ENCODE data around the gene PHKG1.
"Not testable (repeated sequence)": the region's sequence is repeated elsewhere in the genome, so short reads cannot be mapped to it uniquely, and the experiment has no call there.

Gene PHKG1

GRCh38 chr7:56081626-56082340 is 11.0 kb downstream of the PHKG1 start:
- DNase-seq: no peak

DNA sequence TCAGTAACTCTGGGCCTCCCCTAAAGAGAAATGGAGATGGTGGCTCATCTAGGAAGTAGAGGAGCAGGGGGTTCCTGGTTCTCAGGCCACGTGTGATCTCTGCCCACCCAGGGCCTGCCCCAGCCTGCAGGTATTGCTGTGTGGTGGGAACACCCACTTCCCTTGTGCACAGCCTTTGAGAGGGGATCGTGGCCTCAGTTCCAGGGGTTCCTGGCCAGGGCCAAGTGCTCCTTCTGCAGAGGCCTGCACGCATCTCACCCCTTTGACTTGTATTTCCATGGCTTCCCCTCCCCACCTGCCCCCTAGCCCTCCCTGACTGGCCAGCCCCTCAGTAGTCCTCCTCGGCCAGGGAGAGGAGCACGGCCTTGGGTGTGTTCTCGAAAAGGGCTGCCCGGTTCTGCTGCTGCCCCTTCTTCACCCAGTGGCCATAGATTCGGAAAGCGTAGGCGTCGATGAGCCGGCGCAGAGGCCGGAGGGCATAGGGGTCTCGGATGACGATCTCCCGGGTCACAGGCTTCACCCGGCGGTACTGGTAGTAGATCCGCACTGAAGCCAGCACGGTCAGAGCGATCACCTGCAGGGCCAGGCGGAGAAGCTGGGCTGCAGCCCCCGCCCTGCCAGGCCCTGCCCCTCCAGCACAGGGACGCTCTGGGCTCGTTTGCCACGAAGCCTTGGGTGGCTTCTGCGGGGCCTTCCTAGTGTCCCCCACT is 11.9 kb downstream of the PHKG1 start:
- not testable (repeated sequence) for DNase-seq

- DNase-seq: peak; percentile 82
These were observed 13.1 kb downstream of the PHKG1 start for GRCh38 chr7:56079450-56080185.

- DNase-seq: no peak
These were observed 14.6 kb downstream of the PHKG1 start for GRCh38 chr7:56078196-56078595.

GRCh38 chr7:56077681-56078080 is 15.1 kb downstream of the PHKG1 start:
- no peak for DNase-seq

DNA sequence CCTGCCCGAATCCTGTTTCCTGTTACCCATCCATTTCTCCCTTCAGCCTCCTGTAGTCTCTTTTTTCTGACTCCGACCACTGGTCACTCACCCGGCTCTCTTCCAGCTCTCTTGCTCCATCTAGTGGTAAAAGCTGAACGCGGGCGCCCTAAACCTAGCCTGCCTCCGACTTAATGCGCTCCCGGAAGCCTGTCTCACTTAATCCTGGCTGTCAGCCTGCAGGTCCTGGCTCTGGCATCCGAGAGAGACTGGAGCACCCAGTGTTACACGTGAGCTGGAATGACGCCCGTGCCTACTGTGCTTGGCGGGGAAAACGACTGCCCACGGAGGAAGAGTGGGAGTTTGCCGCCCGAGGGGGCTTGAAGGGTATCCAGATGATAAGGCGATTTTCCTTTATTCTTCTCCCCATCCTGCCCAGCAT is 18.4 kb downstream of the PHKG1 start:
- DNase-seq: peak; percentile 28

GRCh38 chr7:56066376-56066775 is 26.4 kb downstream of the PHKG1 start:
- not testable (repeated sequence) for DNase-seq

GRCh38 chr7:56063882-56064625 is 28.7 kb downstream of the PHKG1 start, which contains the start of gene SUMF2:
SUMF2 (plus strand) TSS chr7:56064286; CDS start chr7:56064312, 26 bp downstream.
- peak; percentile 68 for DNase-seq

DNA sequence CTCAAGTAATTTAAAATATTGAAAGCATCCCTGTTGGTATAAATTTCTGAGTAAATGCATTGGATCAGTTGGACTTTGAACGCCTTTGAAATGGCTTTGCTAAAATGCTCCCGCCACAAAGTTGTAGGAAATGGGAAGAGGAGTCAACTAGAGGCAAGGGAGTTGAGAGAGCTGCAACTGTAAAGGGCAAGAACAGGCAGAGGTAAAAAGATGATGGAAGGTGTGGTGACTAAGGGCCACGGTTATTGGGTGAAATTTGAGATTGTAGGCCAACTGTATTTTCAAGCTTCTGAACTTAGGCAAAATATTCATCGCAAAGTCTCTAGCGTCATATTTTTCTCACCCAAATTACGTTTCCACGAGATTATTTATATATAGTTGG is 29.3 kb downstream of the PHKG1 start:
- DNase-seq: no peak

DNA sequence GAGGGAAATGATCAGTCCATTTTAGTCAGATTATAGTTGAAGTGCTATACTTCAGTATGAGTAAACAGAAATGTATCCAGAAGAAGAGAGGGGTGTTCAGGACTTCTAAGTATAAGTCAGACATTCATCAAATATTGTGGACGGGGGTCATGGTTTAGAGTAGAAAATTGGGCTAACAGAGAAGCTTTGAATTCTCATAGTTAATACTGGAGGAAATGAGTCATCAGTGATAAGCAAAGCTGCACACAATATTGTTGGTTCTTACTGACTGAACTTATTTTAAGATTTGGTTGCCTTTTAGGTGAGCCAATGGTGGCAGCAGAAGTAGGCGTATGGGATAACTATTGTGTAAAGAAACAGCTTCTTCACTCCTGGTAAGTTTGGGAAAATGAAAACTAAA is 30.4 kb downstream of the PHKG1 start:
- DNase-seq: no peak

GRCh38 chr7:56053993-56054392 is 38.8 kb downstream of the PHKG1 start:
- no peak for DNase-seq

DNA sequence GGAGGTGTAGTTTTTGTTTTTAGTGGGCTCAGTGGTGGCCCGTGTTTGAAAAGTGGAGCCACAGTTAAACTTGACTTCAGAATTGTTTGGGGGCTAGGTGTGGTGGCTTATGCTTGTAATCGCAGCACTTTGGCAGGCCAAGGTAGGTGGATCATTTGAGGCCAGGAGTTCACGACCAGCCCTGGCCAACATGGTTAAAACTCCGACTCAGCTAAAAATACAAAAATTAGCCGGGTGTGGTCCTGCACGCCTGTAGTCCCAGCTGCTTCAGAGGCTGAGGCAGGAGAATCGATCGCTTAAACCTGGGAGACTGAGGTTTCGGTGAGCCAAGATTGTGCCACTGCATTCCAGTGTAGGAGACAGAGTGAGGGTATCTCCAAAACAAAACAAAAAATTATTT is 39.4 kb downstream of the PHKG1 start:
- DNase-seq: no peak

DNA sequence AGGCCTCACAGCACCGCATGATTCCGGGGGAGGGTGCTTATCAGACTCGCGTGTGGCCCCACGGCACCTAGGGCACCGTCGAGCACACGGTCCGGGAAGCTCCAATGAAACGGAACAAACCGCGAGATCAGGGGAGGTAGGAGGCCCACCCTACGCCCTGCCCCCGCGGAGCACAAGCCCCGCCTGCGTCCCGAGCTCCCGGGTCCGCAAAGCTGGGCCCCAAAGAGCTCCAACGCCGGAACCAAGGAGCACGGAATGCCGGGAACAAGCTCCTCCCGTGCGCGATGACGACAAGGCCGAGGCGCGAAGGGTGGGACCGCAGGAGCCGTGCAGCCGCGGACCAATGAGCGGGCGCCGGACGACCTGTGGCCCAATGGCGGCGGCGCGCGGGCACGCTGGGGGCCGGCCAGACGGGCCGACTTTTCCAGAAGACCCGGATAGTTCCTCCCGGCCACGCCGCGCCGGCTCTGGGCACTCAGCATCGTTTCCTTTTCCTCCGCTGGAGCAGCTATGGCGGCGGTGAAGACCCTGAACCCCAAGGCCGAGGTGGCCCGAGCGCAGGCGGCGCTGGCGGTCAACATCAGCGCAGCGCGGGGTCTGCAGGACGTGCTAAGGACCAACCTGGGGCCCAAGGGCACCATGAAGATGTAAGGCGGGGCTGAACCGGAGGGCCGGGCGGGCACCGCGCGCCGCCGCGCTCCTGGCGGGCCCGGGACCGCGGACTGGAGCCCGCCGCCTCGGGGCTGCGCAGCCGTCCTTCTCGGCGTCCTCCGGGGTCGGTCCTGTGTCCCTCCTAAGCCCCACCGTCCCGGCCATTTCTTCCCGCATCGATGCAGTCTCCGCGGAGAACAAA is 41.2 kb downstream of the PHKG1 start, which contains the start of the genes CCT6A and PSPH:
Gene CCT6A (plus strand): TSS at position 427 of the 853 bp plus-strand sequence. CDS start 84 bp downstream, at position 511.
Gene PSPH (minus strand): TSS at position 106 of the 853 bp plus-strand sequence. CDS start 30,232 bp downstream, outside the sequence.
- DNase-seq: peak; percentile 98

- DNase-seq: no peak
These were observed 41.8 kb downstream of the PHKG1 start for GRCh38 chr7:56051053-56051338.

DNA sequence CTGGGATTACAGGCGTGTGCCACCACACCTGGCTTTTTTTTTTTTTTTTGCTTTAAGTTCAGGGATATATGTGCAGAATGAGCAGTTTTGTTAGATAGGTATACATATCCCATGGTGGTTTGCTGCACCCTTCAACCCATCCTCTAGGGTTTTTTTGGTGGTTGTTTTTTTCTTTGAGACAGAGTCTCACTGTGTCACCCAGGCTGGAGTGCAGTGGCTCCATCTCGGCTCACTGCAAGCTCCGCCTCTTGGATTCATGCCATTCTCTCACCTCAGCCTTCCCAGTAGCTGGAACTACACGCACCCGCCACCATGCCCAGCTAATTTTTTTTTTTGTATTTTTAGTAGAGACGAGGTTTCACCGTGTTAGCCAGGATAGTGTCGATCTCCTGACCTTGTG is 44.0 kb downstream of the PHKG1 start:
- DNase-seq: not testable (repeated sequence)

- DNase-seq: no peak
These were observed 44.5 kb downstream of the PHKG1 start for GRCh38 chr7:56048245-56048644.

DNA sequence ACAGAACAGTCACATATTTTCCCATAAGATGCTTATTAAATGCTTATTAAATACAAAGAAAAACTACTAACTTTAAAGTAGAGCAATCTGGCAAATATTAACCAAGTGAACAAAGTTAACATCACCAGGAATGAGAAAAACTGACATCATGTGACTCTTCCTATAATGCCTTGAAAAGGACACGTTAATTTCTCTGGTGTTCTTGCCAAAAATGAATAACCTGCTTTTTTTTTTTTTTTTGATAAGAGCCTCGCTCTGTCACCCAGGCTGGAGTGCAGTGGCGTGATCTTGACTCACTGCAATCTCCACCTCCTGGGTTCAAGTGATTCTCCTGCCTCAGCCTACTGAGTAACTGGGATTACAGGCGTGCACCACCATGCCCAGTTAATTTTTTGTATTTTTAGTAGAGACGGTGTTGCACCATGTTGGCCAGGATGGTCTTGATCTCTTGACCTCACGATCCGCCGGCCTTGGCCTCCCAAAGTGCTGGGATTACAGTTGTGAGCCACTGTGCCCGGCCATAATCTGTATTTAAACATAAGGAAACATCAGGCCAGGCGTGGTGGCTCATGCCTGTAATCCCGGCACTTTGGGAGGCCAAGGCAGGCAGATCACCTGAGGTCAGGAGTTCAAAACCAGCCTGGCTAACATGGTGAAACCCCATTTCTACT is 45.2 kb downstream of the PHKG1 start:
- DNase-seq: not testable (repeated sequence)

GRCh38 chr7:56046721-56047445 is 45.9 kb downstream of the PHKG1 start:
- no peak for DNase-seq

DNA sequence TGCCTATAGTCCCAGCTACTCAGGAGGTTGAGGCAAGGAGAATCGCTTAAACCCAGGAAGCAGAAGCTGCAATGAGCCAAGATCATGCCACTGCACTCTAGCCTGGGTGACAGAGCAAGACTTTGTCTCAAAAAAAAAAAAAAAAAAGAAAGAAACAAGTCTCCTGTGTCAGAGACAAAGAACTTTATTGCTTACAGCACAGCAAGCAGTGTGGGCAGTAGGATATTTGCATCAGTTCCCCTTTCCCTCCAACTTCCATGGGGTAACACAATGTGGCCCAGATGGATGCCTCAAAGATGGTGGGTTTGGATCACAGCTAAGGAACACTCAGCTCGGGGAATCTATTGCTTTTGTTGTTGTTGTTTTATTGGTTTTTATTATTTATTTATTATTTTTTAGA is 47.0 kb downstream of the PHKG1 start:
- not testable (repeated sequence) for DNase-seq

- no peak for DNase-seq
These were observed 52.0 kb downstream of the PHKG1 start for GRCh38 chr7:56040730-56041129.

Data from DMS79 (cell line).